Neural cell (in vitro differentiated cells): Measurements from ENCODE around the gene TMEM53. TPM values are rescaled to one million over a fixed set of nuclear protein-coding genes. Genes with fewer than 3 reads are reported as not detected.

ENCODE experiments used
- H2AFZ ChIP-seq: fragments of 200-600, 300-800 bp; sonication (generic), shearing (Covaris generic); 2 replicates; pipeline ENCODE4 v1.6.0; 2014; ENCODE audit warnings: low read depth, mild to moderate bottlenecking, antibody characterized with exemption, low read length, moderate library complexity
- H3F3A ChIP-seq: fragments of 200-600 bp; shearing (Covaris generic); 2 replicates; pipeline ENCODE4 v1.6.1; 2016; ENCODE audit warnings: mild to moderate bottlenecking, moderate library complexity, mixed read lengths, antibody characterized with exemption, low read length; ENCODE audit not compliant: insufficient read depth, poor library complexity, severe bottlenecking
- H3K27ac ChIP-seq: fragments of 200-600, 300-800 bp; sonication (generic), shearing (Covaris generic); 2 replicates; pipeline ENCODE4 v1.5.1; 2014; ENCODE audit warnings: mild to moderate bottlenecking, low read length, moderate library complexity
- H3K27me3 ChIP-seq: fragments of 300-800, 200-600 bp; sonication (generic), shearing (Covaris generic); 2 replicates; pipeline ENCODE4 v1.6.0; 2014; ENCODE audit warnings: mild to moderate bottlenecking, low read depth, low read length, moderate library complexity; ENCODE audit not compliant: insufficient read depth
- H3K36me3 ChIP-seq: fragments of 300-800, 200-600 bp; sonication (generic), shearing (Covaris generic); 2 replicates; pipeline ENCODE4 v1.5.1; 2014; ENCODE audit warnings: mild to moderate bottlenecking, antibody characterized with exemption, low read length, moderate library complexity; ENCODE audit not compliant: insufficient read depth
- H3K4me2 ChIP-seq: fragments of 300-800, 200-600 bp; sonication (generic), shearing (Covaris generic); 2 replicates; pipeline ENCODE4 v1.6.0; 2014; ENCODE audit warnings: mild to moderate bottlenecking, low read length
- H3K4me3 ChIP-seq: fragments of 300-800, 200-600 bp; sonication (generic), shearing (Covaris generic); 2 replicates; pipeline ENCODE4 v1.5.1; 2014; ENCODE audit warnings: mild to moderate bottlenecking, low read length, moderate library complexity
- H3K79me2 ChIP-seq: fragments of 200-600 bp; shearing (Covaris generic); replicated peaks from 2 replicates; pipeline ENCODE4 v1.6.0; 2014; ENCODE audit warnings: mild to moderate bottlenecking, low read length, moderate library complexity; ENCODE audit not compliant: insufficient read depth
- H3K9ac ChIP-seq: fragments of 300-800, 200-600 bp; sonication (generic), shearing (Covaris generic); 2 replicates; pipeline ENCODE4 v1.6.1; 2016; ENCODE audit warnings: mild to moderate bottlenecking, low read length, mixed read lengths
- H3K9me2 ChIP-seq: fragments of 200-600 bp; shearing (Covaris generic); 2 replicates; pipeline ENCODE4 v1.6.1; 2016; ENCODE audit warnings: mild to moderate bottlenecking, low read length, mixed read lengths; ENCODE audit not compliant: insufficient read depth
- H3K9me3 ChIP-seq: fragments of 200-600, 300-800 bp; sonication (generic), shearing (Covaris generic); 2 replicates; pipeline ENCODE4 v1.6.1; 2016; ENCODE audit warnings: mild to moderate bottlenecking, mixed run types, low read length, moderate library complexity, mixed read lengths
- H4K20me1 ChIP-seq: fragments of 200-600 bp; shearing (Covaris generic); 2 replicates; pipeline ENCODE4 v1.6.1; 2016; ENCODE audit warnings: mild to moderate bottlenecking, mixed run types; ENCODE audit not compliant: insufficient read depth
- EP300 ChIP-seq: fragments of 450-650 bp; conservative IDR thresholded peaks from 2 replicates; pipeline ENCODE4 v1.6.1; 2014; ENCODE audit warnings: antibody characterized with exemption, mild to moderate bottlenecking, moderate library complexity; ENCODE audit not compliant: poor library complexity, severe bottlenecking
- EZH2 ChIP-seq: fragments of 200-600, 300-800 bp; shearing (Covaris generic), sonication (generic); IDR thresholded peaks from 2 replicates; pipeline ENCODE4 v1.6.1; 2014; ENCODE audit warnings: antibody characterized with exemption, low read length, borderline replicate concordance, mild to moderate bottlenecking; ENCODE audit not compliant: insufficient read depth, poor library complexity, severe bottlenecking
- MXI1 ChIP-seq: fragments of 450-650 bp; conservative IDR thresholded peaks from 2 replicates; pipeline ENCODE4 v1.6.1; 2014; ENCODE audit warnings: antibody characterized with exemption, mild to moderate bottlenecking; ENCODE audit not compliant: poor library complexity, severe bottlenecking
- POLR2AphosphoS5 ChIP-seq: IDR thresholded peaks from 2 replicates; pipeline ENCODE4 v1.6.1; 2012
- RAD21 ChIP-seq: fragments of 450-650 bp; conservative IDR thresholded peaks from 2 replicates; pipeline ENCODE4 v1.6.1; 2014; ENCODE audit warnings: antibody characterized with exemption, mild to moderate bottlenecking, moderate library complexity
- REST ChIP-seq: IDR thresholded peaks from 2 replicates; pipeline ENCODE4 v1.6.1; 2012; ENCODE audit warnings: borderline replicate concordance
- SMC3 ChIP-seq: fragments of 450-650 bp; conservative IDR thresholded peaks from 2 replicates; pipeline ENCODE4 v1.6.1; 2014; ENCODE audit warnings: antibody characterized with exemption, mild to moderate bottlenecking, moderate library complexity; ENCODE audit not compliant: poor library complexity
- TAF1 ChIP-seq: IDR thresholded peaks from 2 replicates; pipeline ENCODE4 v1.6.1; 2012; ENCODE audit warnings: low read depth
- polyA plus RNA-seq: library from polyadenylated mRNA; depleted of rRNA; stranded (reverse); fragments of >200 nt; gene quantifications from 2 replicates; pipeline ENCODE4 v1.2.3, GENCODE V29; 2014
- TF ChIP-seq, protein P1 (sequence below): fragments of 450-650 bp; IDR thresholded peaks from 2 replicates; pipeline ENCODE4 v1.5.1; 2014; ENCODE audit warnings: antibody characterized with exemption, mild to moderate bottlenecking, moderate library complexity; ENCODE audit not compliant: poor library complexity, severe bottlenecking

Gene TMEM53
- polyA plus RNA-seq, 1 donor from 2014 or later = 13.4 TPM

DNA sequence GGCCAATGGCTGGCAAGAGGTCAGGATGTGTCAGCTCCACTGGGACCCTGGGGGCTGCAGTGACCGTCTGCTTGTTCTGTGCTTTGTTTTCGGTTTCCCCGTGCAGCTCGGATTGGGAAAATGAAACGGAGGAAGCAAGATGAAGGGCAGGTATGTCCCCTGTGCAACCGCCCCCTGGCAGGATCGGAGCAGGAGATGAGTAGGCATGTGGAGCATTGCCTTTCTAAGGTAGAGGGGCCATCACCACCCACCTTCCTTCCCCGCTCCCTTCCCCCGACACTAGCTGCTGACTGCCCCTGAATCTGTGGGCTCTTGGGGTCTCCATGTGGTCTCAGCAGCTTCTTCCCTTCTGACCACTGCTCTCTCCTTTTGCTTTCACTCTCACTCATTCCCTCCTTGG is 38.8 kb downstream of the TMEM53 start:
- Histone ChIP-seq H3K4me3 (no peak overlapping the region), H3K9me2 (no peaks in the 10 kb centered on the region), H3K9ac (no peak overlapping the region), H4K20me1 (no peaks in the 10 kb centered on the region), H3K36me3 (no peaks in the 10 kb centered on the region), H3K9me3 (no peaks in the 10 kb centered on the region), H3K27me3 (no peaks in the 10 kb centered on the region), H3K79me2 (no peaks in the 10 kb centered on the region), H3K27ac (no peak overlapping the region), H3F3A (no peaks in the 10 kb centered on the region), H2AFZ (no peak overlapping the region), H3K4me2 (no peak overlapping the region)
- TF ChIP-seq POLR2AphosphoS5 = no peak
- TF ChIP-seq EZH2 = no peak
- TF ChIP-seq, protein P1, sequence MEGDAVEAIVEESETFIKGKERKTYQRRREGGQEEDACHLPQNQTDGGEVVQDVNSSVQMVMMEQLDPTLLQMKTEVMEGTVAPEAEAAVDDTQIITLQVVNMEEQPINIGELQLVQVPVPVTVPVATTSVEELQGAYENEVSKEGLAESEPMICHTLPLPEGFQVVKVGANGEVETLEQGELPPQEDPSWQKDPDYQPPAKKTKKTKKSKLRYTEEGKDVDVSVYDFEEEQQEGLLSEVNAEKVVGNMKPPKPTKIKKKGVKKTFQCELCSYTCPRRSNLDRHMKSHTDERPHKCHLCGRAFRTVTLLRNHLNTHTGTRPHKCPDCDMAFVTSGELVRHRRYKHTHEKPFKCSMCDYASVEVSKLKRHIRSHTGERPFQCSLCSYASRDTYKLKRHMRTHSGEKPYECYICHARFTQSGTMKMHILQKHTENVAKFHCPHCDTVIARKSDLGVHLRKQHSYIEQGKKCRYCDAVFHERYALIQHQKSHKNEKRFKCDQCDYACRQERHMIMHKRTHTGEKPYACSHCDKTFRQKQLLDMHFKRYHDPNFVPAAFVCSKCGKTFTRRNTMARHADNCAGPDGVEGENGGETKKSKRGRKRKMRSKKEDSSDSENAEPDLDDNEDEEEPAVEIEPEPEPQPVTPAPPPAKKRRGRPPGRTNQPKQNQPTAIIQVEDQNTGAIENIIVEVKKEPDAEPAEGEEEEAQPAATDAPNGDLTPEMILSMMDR = no peak
- TF ChIP-seq MXI1 = no peak
- TF ChIP-seq RAD21 = no peak
- TF ChIP-seq REST = no peak
- TF ChIP-seq EP300 = no peak
- no peak for TF ChIP-seq SMC3
- TF ChIP-seq TAF1 = no peak

GRCh38 chr1:44634606-44635189 is 39.6 kb downstream of the TMEM53 start:
- no peaks in the 10 kb centered on the region for H3K27me3 ChIP-seq
- H3K4me2 ChIP-seq = no peak overlapping the region
- H3K27ac ChIP-seq = no peak overlapping the region
- TF ChIP-seq POLR2AphosphoS5 = no peak
- TF ChIP-seq, protein P1 = no peak
- TF ChIP-seq EP300 = no peak
- TF ChIP-seq REST = no peak
- TF ChIP-seq MXI1 = no peak
- no peak for TF ChIP-seq EZH2
- no peak for TF ChIP-seq SMC3
- no peak for TF ChIP-seq RAD21
- TF ChIP-seq TAF1 = no peak
- H4K20me1 ChIP-seq = no peaks in the 10 kb centered on the region
- H3K4me3 ChIP-seq = no peak overlapping the region
- H3F3A ChIP-seq = no peaks in the 10 kb centered on the region
- H3K9me2 ChIP-seq = no peaks in the 10 kb centered on the region
- no peaks in the 10 kb centered on the region for H3K79me2 ChIP-seq
- no peak overlapping the region for H2AFZ ChIP-seq
- no peaks in the 10 kb centered on the region for H3K36me3 ChIP-seq
- no peak overlapping the region for H3K9ac ChIP-seq
- no peaks in the 10 kb centered on the region for H3K9me3 ChIP-seq
